Naive B cell (primary cell): ENCODE results near the gene RPP38. TPM values are rescaled to one million over a fixed set of nuclear protein-coding genes. Genes with fewer than 3 reads are reported as not detected.

Source experiments
- ATAC-seq, 2 donors: fragments of 150-1000 bp; cut with Tn5 transposase; 2 replicates each; pipeline ENCODE4 v1.10.0; 2021; ENCODE audit warnings: low read depth in 2 of 2, mild to moderate bottlenecking in 2 of 2, moderate library complexity in 2 of 2
- DNase-seq: peaks from one replicate; pipeline ENCODE4 v3.0.0; 2022
- H3K27ac Mint-ChIP-seq, 6 donors: one replicate each; pipeline ENCODE4 v1.8.0; 2020 to 2022; ENCODE audit warnings: mild to moderate bottlenecking in 6 of 6, mixed read lengths in 6 of 6, moderate library complexity in 5 of 6, inconsistent platforms in 2 of 6
- H3K27me3 Mint-ChIP-seq, 3 donors: one replicate each; pipeline ENCODE4 v1.8.0; 2021 to 2022; ENCODE audit warnings: mixed read lengths in 3 of 3, mild to moderate bottlenecking in 1 of 3
- H3K36me3 Mint-ChIP-seq, 2 donors: one replicate each; pipeline ENCODE4 v1.8.0; 2020 to 2022; ENCODE audit warnings: mixed read lengths in 2 of 2, inconsistent platforms in 1 of 2, mild to moderate bottlenecking in 1 of 2
- H3K4me1 Mint-ChIP-seq, 3 donors: one replicate each; pipeline ENCODE4 v1.8.0; 2020 to 2022; ENCODE audit warnings: mixed read lengths in 3 of 3, inconsistent platforms in 1 of 3, mild to moderate bottlenecking in 1 of 3, moderate library complexity in 1 of 3
- H3K4me3 Mint-ChIP-seq, 8 donors: one replicate each; pipeline ENCODE4 v1.8.0; 2020 to 2022; ENCODE audit warnings: mild to moderate bottlenecking in 8 of 8, mixed read lengths in 8 of 8, moderate library complexity in 8 of 8, inconsistent platforms in 2 of 8
- H3K9me3 Mint-ChIP-seq, 7 donors: one replicate each; pipeline ENCODE4 v1.8.0; 2020 to 2022; ENCODE audit warnings: mixed read lengths in 7 of 7, mild to moderate bottlenecking in 5 of 7, inconsistent platforms in 2 of 7, moderate library complexity in 1 of 7
- polyA plus RNA-seq, 6 donors: library from polyadenylated mRNA; unstranded; fragments of 300-500 nt; fragmentation: Illumina TruSeq; gene quantifications; one replicate each; pipeline ENCODE4 v1.2.3, GENCODE V29; 2021; ENCODE audit warnings: low read depth in 6 of 6

RPP38 gene
- polyA plus RNA-seq, 6 donors from 2014 or later, result 21.0 to 37.8 (median 30.4) TPM

- DNase-seq, result no peak
- Mint-ChIP-seq H3K9me3 (no peaks in the 10 kb centered on the region), H3K4me3 (no peak overlapping the region), H3K27ac (no peak overlapping the region), H3K36me3 (peaks cover 9 to 17% of the 10 kb centered on the region in 2 donors), H3K4me1 (peaks cover 5 to 9% (median 6%) of the 10 kb centered on the region in 3 donors), H3K27me3 (no peaks in the 10 kb centered on the region)
- ATAC-seq, result no peak
Measured at GRCh38 chr10:15121707-15122106, 24.6 kb downstream of the RPP38 start.

GRCh38 chr10:15122477-15123030 is 25.4 kb downstream of the RPP38 start:
- no peak overlapping the region for H3K27ac Mint-ChIP-seq
- peaks cover 5 to 9% (median 6%) of the 10 kb centered on the region in 3 donors for H3K4me1 Mint-ChIP-seq
- ATAC-seq (peak in 1 of 2 donors; percentile 23), DNase-seq (no peak)
- no peak overlapping the region for H3K4me3 Mint-ChIP-seq
- H3K9me3 Mint-ChIP-seq, result no peaks in the 10 kb centered on the region
- H3K36me3 Mint-ChIP-seq, result peaks cover 9 to 17% of the 10 kb centered on the region in 2 donors
- no peaks in the 10 kb centered on the region for H3K27me3 Mint-ChIP-seq

GRCh38 chr10:15123749-15124184 is 26.6 kb downstream of the RPP38 start:
- no peak for ATAC-seq
- DNase-seq, result no peak
- H3K4me3 Mint-ChIP-seq, result no peak overlapping the region
- H3K27me3 Mint-ChIP-seq, result no peaks in the 10 kb centered on the region
- no peaks in the 10 kb centered on the region for H3K9me3 Mint-ChIP-seq
- peaks cover 16 to 25% of the 10 kb centered on the region in 2 donors for H3K36me3 Mint-ChIP-seq
- H3K4me1 Mint-ChIP-seq, result peaks cover 5 to 6% (median 6%) of the 10 kb centered on the region in 3 donors
- H3K27ac Mint-ChIP-seq, result peak overlapping the region in 3 of 6 donors; percentile 8 to 38 (median 24)

- no peaks in the 10 kb centered on the region for H3K27me3 Mint-ChIP-seq
Measured at GRCh38 chr10:15124190-15124589, 27.0 kb downstream of the RPP38 start.

GRCh38 chr10:15124908-15125307 is 27.8 kb downstream of the RPP38 start:
- no peak for ATAC-seq
- no peak overlapping the region for H3K4me3 Mint-ChIP-seq
- no peaks in the 10 kb centered on the region for H3K9me3 Mint-ChIP-seq
- peaks cover 8 to 14% of the 10 kb centered on the region in 2 donors for H3K36me3 Mint-ChIP-seq
- H3K27me3 Mint-ChIP-seq, result no peaks in the 10 kb centered on the region
- peaks cover 0 to 5% (median 0%) of the 10 kb centered on the region in 3 donors for H3K4me1 Mint-ChIP-seq
- H3K27ac Mint-ChIP-seq, result peak overlapping the region in 2 of 6 donors; percentile 23 to 47
- DNase-seq, result no peak

More at GRCh38 chr10:15124190-15124589, 27.0 kb downstream of the RPP38 start:
- H3K27ac Mint-ChIP-seq, result peak overlapping the region in 3 of 6 donors; percentile 8 to 38 (median 24)
- peaks cover 4 to 5% (median 4%) of the 10 kb centered on the region in 3 donors for H3K4me1 Mint-ChIP-seq
- DNase-seq (no peak), ATAC-seq (no peak)
- H3K4me3 Mint-ChIP-seq, result no peak overlapping the region
- no peaks in the 10 kb centered on the region for H3K9me3 Mint-ChIP-seq
- peaks cover 14 to 21% of the 10 kb centered on the region in 2 donors for H3K36me3 Mint-ChIP-seq

GRCh38 chr10:15131330-15131729 is 34.2 kb downstream of the RPP38 start:
- H3K36me3 Mint-ChIP-seq, result peaks cover 30 to 36% of the 10 kb centered on the region in 2 donors

GRCh38 chr10:15136129-15137035 is 39.2 kb downstream of the RPP38 start:
- H3K36me3 Mint-ChIP-seq, result peaks cover 14 to 29% of the 10 kb centered on the region in 2 donors
- ATAC-seq, result no peak
- no peaks in the 10 kb centered on the region for H3K9me3 Mint-ChIP-seq
- no peak for DNase-seq
- H3K27me3 Mint-ChIP-seq, result no peaks in the 10 kb centered on the region
- H3K4me1 Mint-ChIP-seq, result peaks cover 17 to 21% (median 19%) of the 10 kb centered on the region in 3 donors
- peak overlapping the region in 5 of 6 donors; percentile 54 to 86 (median 73) for H3K27ac Mint-ChIP-seq
- peak overlapping the region in 1 of 8 donors; percentile 62 for H3K4me3 Mint-ChIP-seq

More at GRCh38 chr10:15131330-15131729, 34.2 kb downstream of the RPP38 start:
- Mint-ChIP-seq H3K4me1 (peaks cover 0 to 7% (median 3%) of the 10 kb centered on the region in 3 donors), H3K27me3 (no peaks in the 10 kb centered on the region), H3K27ac (peak overlapping the region in 4 of 6 donors; percentile 23 to 74 (median 60)), H3K4me3 (no peak overlapping the region), H3K9me3 (no peaks in the 10 kb centered on the region)
- no peak for DNase-seq
- ATAC-seq, result no peak

- Mint-ChIP-seq H3K4me1 (peaks cover 23 to 26% (median 25%) of the 10 kb centered on the region in 3 donors), H3K27ac (peak overlapping the region in 5 of 6 donors; percentile 65 to 84 (median 72)), H3K36me3 (peaks cover 12 to 29% of the 10 kb centered on the region in 2 donors), H3K27me3 (no peaks in the 10 kb centered on the region), H3K4me3 (no peak overlapping the region), H3K9me3 (no peaks in the 10 kb centered on the region)
- ATAC-seq (no peak), DNase-seq (no peak)
Measured at GRCh38 chr10:15137036-15137359, 39.8 kb downstream of the RPP38 start.

- peak overlapping the region in 5 of 6 donors; percentile 65 to 84 (median 72) for H3K27ac Mint-ChIP-seq
- no peaks in the 10 kb centered on the region for H3K27me3 Mint-ChIP-seq
- H3K4me1 Mint-ChIP-seq, result peaks cover 26 to 32% (median 27%) of the 10 kb centered on the region in 3 donors
- H3K9me3 Mint-ChIP-seq, result no peaks in the 10 kb centered on the region
- peaks cover 12 to 29% of the 10 kb centered on the region in 2 donors for H3K36me3 Mint-ChIP-seq
- H3K4me3 Mint-ChIP-seq, result no peak overlapping the region
- ATAC-seq, result no peak
- no peak for DNase-seq
Measured at GRCh38 chr10:15137636-15138035, 40.5 kb downstream of the RPP38 start.

GRCh38 chr10:15140698-15141097 is 43.5 kb downstream of the RPP38 start:
- peak overlapping the region; percentile 72 to 98 (median 96) for H3K27ac Mint-ChIP-seq
- no peaks in the 10 kb centered on the region for H3K27me3 Mint-ChIP-seq
- H3K9me3 Mint-ChIP-seq, result no peaks in the 10 kb centered on the region
- no peak for ATAC-seq
- DNase-seq, result no peak
- H3K4me1 Mint-ChIP-seq, result peaks cover 23 to 37% (median 27%) of the 10 kb centered on the region in 3 donors
- peaks cover 0 to 3% of the 10 kb centered on the region in 2 donors for H3K36me3 Mint-ChIP-seq
- peak overlapping the region; percentile 58 to 88 (median 76) for H3K4me3 Mint-ChIP-seq

GRCh38 chr10:15141136-15142054 is 44.2 kb downstream of the RPP38 start:
- Mint-ChIP-seq H3K36me3 (no peaks in the 10 kb centered on the region), H3K4me1 (peaks cover 19 to 39% (median 27%) of the 10 kb centered on the region in 3 donors), H3K4me3 (peak overlapping the region; percentile 58 to 88 (median 76)), H3K27ac (peak overlapping the region; percentile 72 to 98 (median 96)), H3K27me3 (no peaks in the 10 kb centered on the region), H3K9me3 (no peaks in the 10 kb centered on the region)
- ATAC-seq (peak; percentile 98), DNase-seq (peak; percentile 88)

- no peaks in the 10 kb centered on the region for H3K36me3 Mint-ChIP-seq
- no peaks in the 10 kb centered on the region for H3K27me3 Mint-ChIP-seq
Measured at GRCh38 chr10:15144788-15145187, 47.6 kb downstream of the RPP38 start.

More at GRCh38 chr10:15144788-15145187, 47.6 kb downstream of the RPP38 start:
- no peak overlapping the region for H3K4me3 Mint-ChIP-seq
- ATAC-seq (no peak), DNase-seq (no peak)
- peaks cover 14 to 38% (median 26%) of the 10 kb centered on the region in 3 donors for H3K4me1 Mint-ChIP-seq
- H3K9me3 Mint-ChIP-seq, result peaks cover 0 to 2% (median 0%) of the 10 kb centered on the region in 7 donors
- H3K27ac Mint-ChIP-seq, result peak overlapping the region in 4 of 6 donors; percentile 38 to 92 (median 55)
